ENCODE measurements around the gene SLC9A9. TPM values are rescaled to one million over a fixed set of nuclear protein-coding genes. Genes with fewer than 3 reads are reported as not detected.

Gene SLC9A9
- total RNA-seq, 1 donor from 2014 or later = 4.9 TPM

GRCh38 chr3:143640774-143641173, 207.5 kb downstream of the SLC9A9 start:
- intact Hi-C loops (cut with micrococcal nuclease) = no loop called here
- Histone ChIP-seq H3K9me3 (replicated peaks) (peaks cover 37% of the 10 kb centered on the region), H3K4me3 (no peak overlapping the region), H3K27me3 (ENCODE audit: low read depth) (no peaks in the 10 kb centered on the region), H3K27ac (replicated peaks) (no peak overlapping the region), H3K4me1 (no peaks in the 10 kb centered on the region), H3K36me3 (no peaks in the 10 kb centered on the region)
- DNase-seq = no peak
- TF ChIP-seq, protein P1, sequence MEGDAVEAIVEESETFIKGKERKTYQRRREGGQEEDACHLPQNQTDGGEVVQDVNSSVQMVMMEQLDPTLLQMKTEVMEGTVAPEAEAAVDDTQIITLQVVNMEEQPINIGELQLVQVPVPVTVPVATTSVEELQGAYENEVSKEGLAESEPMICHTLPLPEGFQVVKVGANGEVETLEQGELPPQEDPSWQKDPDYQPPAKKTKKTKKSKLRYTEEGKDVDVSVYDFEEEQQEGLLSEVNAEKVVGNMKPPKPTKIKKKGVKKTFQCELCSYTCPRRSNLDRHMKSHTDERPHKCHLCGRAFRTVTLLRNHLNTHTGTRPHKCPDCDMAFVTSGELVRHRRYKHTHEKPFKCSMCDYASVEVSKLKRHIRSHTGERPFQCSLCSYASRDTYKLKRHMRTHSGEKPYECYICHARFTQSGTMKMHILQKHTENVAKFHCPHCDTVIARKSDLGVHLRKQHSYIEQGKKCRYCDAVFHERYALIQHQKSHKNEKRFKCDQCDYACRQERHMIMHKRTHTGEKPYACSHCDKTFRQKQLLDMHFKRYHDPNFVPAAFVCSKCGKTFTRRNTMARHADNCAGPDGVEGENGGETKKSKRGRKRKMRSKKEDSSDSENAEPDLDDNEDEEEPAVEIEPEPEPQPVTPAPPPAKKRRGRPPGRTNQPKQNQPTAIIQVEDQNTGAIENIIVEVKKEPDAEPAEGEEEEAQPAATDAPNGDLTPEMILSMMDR (IDR thresholded peaks at IDR 0.05; ENCODE audit: borderline replicate concordance) = no peak

DNA sequence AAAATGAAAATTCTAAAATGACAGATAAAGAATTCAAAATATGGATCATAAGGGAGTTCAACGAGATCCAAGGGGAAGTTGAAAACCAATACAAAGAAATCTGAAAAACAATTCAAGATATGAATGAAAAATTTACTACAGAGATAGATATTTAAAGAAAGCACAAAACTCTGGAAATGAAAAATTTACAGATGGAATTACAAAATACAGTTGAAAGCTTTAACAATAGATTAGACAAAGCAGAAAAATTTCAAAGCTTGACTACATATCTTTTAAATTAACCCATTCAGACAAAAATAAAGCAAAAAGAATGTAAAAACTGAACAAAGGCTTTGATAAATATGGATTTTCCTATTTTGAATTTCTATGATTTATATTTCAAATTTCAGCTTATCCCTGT, 211.1 kb downstream of the SLC9A9 start:
- no peaks in the 10 kb centered on the region for H3K36me3 ChIP-seq
- TF ChIP-seq, protein P1 (IDR thresholded peaks at IDR 0.05; ENCODE audit: borderline replicate concordance) = no peak
- H3K27me3 ChIP-seq (ENCODE audit: low read depth) = no peaks in the 10 kb centered on the region
- H3K27ac ChIP-seq (replicated peaks) = no peak overlapping the region
- DNase-seq = no peak
- intact Hi-C loops (cut with micrococcal nuclease) = no loop called here
- H3K4me3 ChIP-seq = no peak overlapping the region
- peaks cover 37% of the 10 kb centered on the region for H3K9me3 ChIP-seq (replicated peaks)
- H3K4me1 ChIP-seq = no peaks in the 10 kb centered on the region

- Histone ChIP-seq H3K36me3 (no peaks in the 10 kb centered on the region), H3K27ac (replicated peaks) (no peak overlapping the region), H3K4me3 (no peak overlapping the region), H3K4me1 (no peaks in the 10 kb centered on the region), H3K27me3 (ENCODE audit: low read depth) (no peaks in the 10 kb centered on the region), H3K9me3 (replicated peaks) (peaks cover 37% of the 10 kb centered on the region)
- TF ChIP-seq, protein P1 (IDR thresholded peaks at IDR 0.05; ENCODE audit: borderline replicate concordance) = no peak
- DNase-seq = no peak
- intact Hi-C loops (cut with micrococcal nuclease) = no loop called here
Measured at GRCh38 chr3:143634991-143635390, 213.3 kb downstream of the SLC9A9 start.

GRCh38 chr3:143634427-143634826, 213.8 kb downstream of the SLC9A9 start:
- Histone ChIP-seq H3K9me3 (replicated peaks) (peaks cover 35% of the 10 kb centered on the region), H3K36me3 (no peaks in the 10 kb centered on the region), H3K4me3 (no peak overlapping the region), H3K27ac (replicated peaks) (no peak overlapping the region), H3K27me3 (ENCODE audit: low read depth) (no peaks in the 10 kb centered on the region), H3K4me1 (no peaks in the 10 kb centered on the region)
- no peak for DNase-seq
- intact Hi-C loops (cut with micrococcal nuclease) = no loop called here
- TF ChIP-seq, protein P1 (IDR thresholded peaks at IDR 0.05; ENCODE audit: borderline replicate concordance) = no peak

GRCh38 chr3:143633816-143634215, 214.5 kb downstream of the SLC9A9 start:
- TF ChIP-seq, protein P1 (IDR thresholded peaks at IDR 0.05; ENCODE audit: borderline replicate concordance) = no peak
- Histone ChIP-seq H3K4me3 (no peak overlapping the region), H3K36me3 (no peaks in the 10 kb centered on the region), H3K27ac (replicated peaks) (no peak overlapping the region), H3K9me3 (replicated peaks) (peaks cover 29% of the 10 kb centered on the region), H3K27me3 (ENCODE audit: low read depth) (no peaks in the 10 kb centered on the region), H3K4me1 (no peaks in the 10 kb centered on the region)
- intact Hi-C loops (cut with micrococcal nuclease) = no loop called here
- DNase-seq = no peak

DNA sequence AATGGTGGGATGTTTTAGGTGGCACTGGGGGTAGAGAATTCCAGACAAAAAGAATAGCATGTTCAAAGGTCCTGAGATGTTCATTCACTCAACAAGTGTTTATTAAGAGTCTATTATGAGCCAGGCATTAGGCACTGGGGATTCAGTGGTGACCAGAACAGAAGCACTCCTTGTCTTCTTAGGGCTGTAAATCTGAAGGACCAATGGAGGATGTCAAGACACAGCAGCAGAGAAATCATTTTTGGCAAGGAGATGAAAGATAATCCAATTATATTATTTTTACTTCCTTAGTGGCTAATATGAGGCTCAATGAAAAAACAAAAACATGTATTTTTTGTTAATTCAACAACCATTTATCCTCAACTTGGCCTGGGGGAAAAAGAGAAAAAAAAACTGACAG, 218.5 kb downstream of the SLC9A9 start:
- Histone ChIP-seq H3K9me3 (replicated peaks) (peaks cover 3% of the 10 kb centered on the region), H3K27me3 (ENCODE audit: low read depth) (no peaks in the 10 kb centered on the region), H3K4me3 (no peak overlapping the region), H3K36me3 (no peaks in the 10 kb centered on the region), H3K4me1 (no peaks in the 10 kb centered on the region), H3K27ac (replicated peaks) (no peak overlapping the region)
- intact Hi-C loops (cut with micrococcal nuclease) = no loop called here
- DNase-seq = no peak
- TF ChIP-seq, protein P1 (IDR thresholded peaks at IDR 0.05; ENCODE audit: borderline replicate concordance) = no peak

Data from left ventricle myocardium inferior (tissue), 1 donor.